ENCODE measurements around the gene VTN. TPM values are rescaled to one million over a fixed set of nuclear protein-coding genes. Genes with fewer than 3 reads are reported as not detected.
"Not testable (repeated sequence)": the region's sequence is repeated elsewhere in the genome, so short reads cannot be mapped to it uniquely, and the experiment has no call there.

VTN gene
- total RNA-seq, 1 experiment from 2014 or later: 13.1 TPM

- DNase-seq (ENCODE audit: low spot score): no peak
- in situ Hi-C loops (cut with HindIII; ENCODE audit: low sequenced_read_pairs): no loop called here
These were observed 23.9 kb downstream of the VTN start for GRCh38 chr17:28346199-28346580.

DNA sequence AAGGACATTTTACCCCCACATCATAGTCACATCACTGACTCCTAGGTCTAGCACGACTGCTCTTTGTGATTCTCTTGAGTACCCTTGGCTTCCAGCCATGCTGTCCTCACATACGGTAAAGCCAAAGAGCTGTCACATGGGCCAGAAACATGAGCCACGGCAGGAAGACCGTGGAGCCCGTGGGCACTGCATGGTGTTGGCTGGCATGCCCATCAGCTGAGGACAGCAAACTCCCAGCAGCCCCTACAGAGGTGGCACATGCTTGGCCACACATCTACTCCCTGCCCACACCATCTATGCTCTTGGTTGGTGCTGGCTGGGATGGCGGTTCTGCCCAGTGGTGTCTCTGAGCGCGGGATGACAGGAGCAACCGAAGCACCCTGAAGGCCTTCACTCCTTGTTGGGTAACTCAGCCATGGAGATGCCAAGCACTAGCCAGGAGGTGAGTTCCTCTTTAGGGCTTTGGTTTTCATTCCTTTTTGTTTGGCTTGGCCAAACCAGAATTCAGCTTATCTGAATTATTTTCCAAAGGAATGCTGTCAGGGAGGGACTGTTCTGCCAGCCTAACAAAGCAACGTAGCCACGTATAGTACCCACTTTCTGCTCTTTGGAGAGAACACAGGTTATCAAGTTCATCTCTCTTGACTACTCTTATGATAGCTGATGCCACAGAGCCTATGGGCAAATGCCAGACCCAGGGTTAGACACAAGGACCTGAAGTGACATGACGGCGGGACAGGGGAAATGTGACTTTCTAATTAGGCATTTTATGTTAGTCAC is 24.5 kb downstream of the VTN start:
- no peak for DNase-seq (ENCODE audit: low spot score)
- in situ Hi-C loops (cut with HindIII; ENCODE audit: low sequenced_read_pairs): no loop called here

DNA sequence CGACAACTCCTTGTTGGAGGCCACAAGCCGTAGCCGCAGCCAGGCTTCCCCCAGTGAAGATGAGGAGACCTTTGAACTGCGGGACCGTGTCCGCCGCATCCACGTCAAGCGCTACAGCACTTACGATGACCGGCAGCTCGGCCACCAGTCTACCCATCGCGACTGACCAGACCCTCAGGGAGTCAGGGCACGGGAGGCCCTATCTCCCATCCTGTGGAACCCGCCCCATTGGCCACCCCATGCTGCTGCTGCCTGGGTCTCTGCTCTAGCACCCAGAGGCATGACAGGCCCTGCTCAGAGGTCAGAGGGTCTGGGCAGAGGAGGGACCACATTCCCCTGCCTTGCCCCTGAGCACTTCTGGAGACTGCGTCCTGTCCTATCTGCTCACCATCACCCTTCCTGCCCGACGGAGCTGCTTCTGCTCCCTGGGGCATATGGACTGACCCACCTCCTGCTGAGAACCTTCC is 25.6 kb downstream of the VTN start:
- DNase-seq (ENCODE audit: low spot score): no peak
- in situ Hi-C loops (cut with HindIII; ENCODE audit: low sequenced_read_pairs): no loop called here

GRCh38 chr17:28344011-28344410 is 26.1 kb downstream of the VTN start:
- in situ Hi-C loops (cut with HindIII; ENCODE audit: low sequenced_read_pairs): no loop called here

GRCh38 chr17:28343491-28343932 is 26.6 kb downstream of the VTN start:
- no peak for DNase-seq (ENCODE audit: low spot score)
- in situ Hi-C loops (cut with HindIII; ENCODE audit: low sequenced_read_pairs): no loop called here

More at GRCh38 chr17:28344011-28344410, 26.1 kb downstream of the VTN start:
- no peak for DNase-seq (ENCODE audit: low spot score)

DNA sequence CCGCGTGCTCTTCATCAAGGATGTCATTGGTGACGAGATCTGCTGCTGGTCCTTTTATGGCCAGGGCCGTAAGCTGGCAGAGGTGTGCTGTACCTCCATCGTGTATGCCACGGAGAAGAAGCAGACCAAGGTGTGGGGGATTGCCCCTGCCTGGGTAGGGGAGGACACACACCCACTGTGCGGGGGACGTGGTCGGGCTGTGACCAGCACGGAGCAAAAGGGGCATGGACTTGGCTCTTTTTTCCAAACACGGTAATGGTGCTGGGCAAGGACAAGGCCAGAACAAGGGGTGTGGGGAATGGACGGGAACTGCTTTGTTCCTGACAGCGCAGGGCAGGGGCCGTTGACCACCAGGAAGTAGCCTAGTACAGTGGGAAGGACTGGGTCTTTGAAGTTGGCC is 27.8 kb downstream of the VTN start:
- in situ Hi-C loops (cut with HindIII; ENCODE audit: low sequenced_read_pairs): no loop called here
- no peak for DNase-seq (ENCODE audit: low spot score)

DNA sequence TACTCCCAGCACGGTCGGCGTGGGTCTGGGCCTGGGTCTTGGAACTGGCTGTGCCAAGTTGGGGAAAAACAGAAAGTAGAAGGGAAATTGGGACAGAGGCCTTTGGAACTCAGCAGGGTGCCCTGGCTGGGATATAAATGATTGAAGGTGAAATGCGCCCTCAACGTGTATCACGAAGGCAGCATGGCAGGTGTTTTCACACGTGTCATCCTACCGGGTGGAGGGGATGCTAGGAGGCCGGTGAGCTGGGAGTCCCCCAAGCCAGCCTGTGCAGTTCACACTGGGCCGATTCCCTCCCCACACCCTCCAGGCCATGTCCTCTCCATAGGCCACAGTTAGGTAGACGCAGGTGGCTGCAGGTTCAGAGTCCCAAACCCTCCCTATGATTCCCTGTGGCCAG is 28.6 kb downstream of the VTN start:
- no peak for DNase-seq (ENCODE audit: low spot score)
- in situ Hi-C loops (cut with HindIII; ENCODE audit: low sequenced_read_pairs): no loop called here

DNA sequence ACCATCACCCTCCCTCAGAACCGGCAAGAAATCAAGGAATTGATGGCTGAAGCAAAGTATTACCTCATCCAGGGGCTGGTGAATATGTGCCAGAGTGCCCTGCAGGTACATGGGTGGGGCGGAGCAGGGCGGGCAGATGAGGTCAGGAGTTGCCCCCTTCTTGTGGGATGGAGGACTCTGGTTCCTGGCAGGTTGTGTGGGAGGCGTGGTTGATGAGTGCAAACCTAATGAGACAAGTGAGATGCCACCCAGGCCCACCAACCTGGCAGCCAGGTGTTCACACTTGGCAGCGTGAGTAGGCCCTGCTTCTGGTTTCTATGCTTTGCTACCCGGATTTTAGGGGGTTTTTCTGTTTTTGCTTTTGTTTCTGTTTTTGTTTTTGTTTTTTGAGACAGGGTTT is 29.7 kb downstream of the VTN start:
- in situ Hi-C loops (cut with HindIII; ENCODE audit: low sequenced_read_pairs): no loop called here
- no peak for DNase-seq (ENCODE audit: low spot score)

DNA sequence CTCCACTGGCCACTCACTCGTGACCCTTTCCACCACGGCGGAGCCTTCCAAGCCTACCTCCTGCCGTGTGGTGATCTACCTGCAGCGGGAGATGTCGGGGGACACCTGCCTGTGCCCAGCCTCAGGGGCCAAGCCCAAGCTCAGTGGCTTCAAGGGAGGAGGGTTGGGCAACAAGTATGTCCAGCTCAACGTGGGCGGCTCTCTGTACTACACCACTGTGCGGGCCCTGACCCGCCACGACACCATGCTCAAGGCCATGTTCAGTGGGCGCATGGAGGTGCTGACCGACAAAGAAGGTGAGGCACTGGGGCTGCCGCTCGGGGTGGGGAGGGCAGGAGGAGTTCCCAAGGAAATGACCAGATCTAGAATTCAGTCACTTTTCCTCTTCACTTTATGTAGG is 30.7 kb downstream of the VTN start:
- in situ Hi-C loops (cut with HindIII; ENCODE audit: low sequenced_read_pairs): no loop called here
- no peak for DNase-seq (ENCODE audit: low spot score)

DNA sequence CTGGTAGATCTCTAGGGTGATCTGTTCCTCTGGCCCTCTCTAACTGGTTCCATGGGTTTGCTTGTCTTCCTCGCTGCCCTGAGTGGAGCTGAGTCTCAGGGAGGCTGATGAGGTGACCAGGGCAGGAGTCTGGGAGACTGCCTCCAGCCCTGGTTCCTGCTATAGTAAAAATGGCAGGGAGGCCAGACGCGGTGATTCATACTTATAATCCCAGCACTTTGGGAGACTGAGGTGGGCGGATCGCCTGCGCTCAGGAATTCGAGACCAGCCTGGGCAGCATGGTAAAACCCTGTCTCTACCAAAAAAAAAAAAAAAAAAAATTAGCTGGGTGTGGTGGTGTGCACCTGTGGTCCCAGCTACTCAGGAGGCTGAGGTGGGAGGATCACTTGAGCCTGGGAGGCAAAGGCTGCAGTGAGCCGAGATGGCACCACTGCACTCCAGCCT is 31.3 kb downstream of the VTN start:
- in situ Hi-C loops (cut with HindIII; ENCODE audit: low sequenced_read_pairs); DNase-seq (ENCODE audit: low spot score): not testable (repeated sequence)

DNA sequence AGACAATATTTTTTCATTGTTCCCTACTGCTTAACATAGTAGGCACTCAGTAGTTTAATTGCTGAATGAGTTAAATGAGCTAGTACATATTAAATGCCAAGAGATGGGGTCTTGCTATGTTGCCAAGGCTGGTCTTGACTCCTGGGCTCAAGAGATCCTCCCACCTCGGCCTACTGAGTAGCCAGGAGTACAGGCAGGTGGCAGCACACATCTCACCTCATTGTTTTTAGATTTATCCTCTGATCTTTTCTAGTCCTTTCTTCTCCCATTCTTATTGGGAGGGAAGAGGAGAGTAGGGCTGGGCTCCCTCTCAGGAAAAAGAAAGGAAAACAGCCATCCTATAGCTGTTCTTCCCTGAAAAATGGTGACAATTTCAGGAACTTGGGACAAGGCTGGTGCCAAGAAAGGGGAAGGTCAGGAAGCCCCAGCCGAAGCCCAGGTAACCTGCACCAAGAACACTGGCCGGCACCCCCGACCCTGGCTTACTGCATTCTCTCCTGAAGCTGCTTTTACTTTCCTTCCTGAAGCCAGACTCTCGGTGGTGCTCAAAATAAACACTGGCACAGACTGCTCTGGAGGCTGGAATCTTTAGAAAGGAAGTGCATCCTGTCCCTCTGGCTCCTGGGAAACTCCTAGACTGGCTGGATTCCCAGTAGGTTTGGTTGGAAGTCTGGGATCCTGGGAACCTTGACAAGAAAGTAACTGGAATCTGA is 31.9 kb downstream of the VTN start:
- in situ Hi-C loops (cut with HindIII; ENCODE audit: low sequenced_read_pairs): no loop called here
- no peak for DNase-seq (ENCODE audit: low spot score)

GRCh38 chr17:28335959-28336871 is 33.9 kb downstream of the VTN start:
- in situ Hi-C loops (cut with HindIII; ENCODE audit: low sequenced_read_pairs): no loop called here
- peak; percentile 60 for DNase-seq (ENCODE audit: low spot score)

- in situ Hi-C loops (cut with HindIII; ENCODE audit: low sequenced_read_pairs): no loop called here
- peak; percentile 100 for DNase-seq (ENCODE audit: low spot score)
These were observed 34.7 kb downstream of the VTN start, which contains the start of the genes IFT20 and TNFAIP1 for GRCh38 chr17:28335201-28335958. TSS of gene IFT20 (minus strand) at chr17:28335472. CDS start at chr17:28331985, 3,487 bp downstream. TSS of gene TNFAIP1 (plus strand) at chr17:28335761. CDS start at chr17:28339522, 3,761 bp downstream.

DNA sequence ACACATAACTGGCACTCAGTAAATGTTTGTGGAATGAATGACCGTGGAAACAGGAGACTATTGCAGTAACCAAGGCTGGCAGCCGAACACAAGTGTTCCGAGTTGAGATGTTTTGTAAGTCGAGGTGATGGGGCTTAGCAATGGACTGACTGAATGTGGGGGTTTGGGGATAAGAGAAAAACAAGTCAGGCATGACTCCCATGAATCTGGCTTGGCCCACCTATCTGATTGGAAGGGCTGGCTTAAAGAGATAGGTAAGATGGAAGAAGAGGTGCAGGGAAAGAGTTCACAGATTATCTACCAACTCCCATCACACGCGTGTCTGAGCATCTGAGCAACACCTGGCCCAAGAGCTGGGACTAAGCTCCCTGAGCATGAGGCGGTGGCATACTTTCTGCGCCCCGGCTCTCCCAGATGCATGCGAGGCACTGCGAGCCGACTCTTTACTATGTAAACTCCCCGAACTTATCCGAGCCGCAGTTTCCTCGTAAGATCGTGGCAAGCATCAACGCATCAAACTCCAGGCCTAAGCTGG is 35.4 kb downstream of the VTN start:
- in situ Hi-C loops (cut with HindIII; ENCODE audit: low sequenced_read_pairs): no loop called here
- no peak for DNase-seq (ENCODE audit: low spot score)

DNA sequence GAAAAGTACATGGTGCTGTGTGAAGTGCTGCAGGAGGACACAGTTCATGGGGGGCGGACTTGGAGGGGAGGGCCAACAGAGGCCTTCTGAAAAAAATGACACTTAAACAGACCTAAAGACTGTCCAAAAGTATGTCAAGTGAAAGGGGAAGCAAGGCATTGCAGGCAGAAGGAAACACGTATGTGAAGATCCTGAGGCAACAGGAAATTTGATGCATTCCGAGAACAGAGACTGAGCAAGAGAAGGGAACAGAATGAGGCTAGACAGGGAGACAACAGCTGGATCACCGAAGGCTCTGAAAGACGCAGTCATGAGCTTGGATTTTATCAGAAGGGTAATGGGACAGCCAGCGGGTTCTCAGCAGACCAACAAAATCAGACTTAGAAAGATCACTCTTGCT is 35.9 kb downstream of the VTN start:
- in situ Hi-C loops (cut with HindIII; ENCODE audit: low sequenced_read_pairs): no loop called here

DNA sequence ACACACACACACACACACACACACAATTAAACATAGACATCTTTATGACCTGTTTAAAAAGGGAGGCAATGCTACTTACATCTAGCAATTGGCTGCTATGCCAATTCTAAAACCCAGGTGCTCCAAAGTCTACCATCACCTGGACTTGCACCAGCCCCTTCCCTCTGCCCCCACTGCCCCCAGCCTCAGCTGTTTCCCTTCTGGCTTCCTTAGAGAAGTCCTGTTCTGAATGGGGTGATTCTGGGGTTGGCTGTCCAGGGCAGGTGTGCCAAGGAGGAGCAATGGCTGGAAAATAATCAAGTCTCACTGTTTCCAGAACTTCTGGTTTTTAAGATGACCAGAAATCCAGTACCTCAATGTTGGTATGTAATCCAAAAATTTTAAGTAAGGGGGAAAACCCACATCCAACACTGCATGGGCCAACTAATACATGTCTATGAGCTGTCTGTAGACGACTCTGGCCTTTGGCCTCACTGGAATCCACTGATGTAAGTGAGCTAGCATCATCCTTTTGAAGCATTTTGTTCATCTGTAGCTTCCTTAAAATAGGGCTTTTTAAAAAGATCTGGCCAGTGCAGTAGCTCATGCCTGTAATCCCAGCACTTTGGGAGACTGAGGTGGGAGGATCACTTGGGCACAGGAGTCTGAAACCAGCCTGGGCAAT is 36.9 kb downstream of the VTN start:
- no peak for DNase-seq (ENCODE audit: low spot score)
- in situ Hi-C loops (cut with HindIII; ENCODE audit: low sequenced_read_pairs): no loop called here

More for the DNA sequence above, 35.9 kb downstream of the VTN start:
- no peak for DNase-seq (ENCODE audit: low spot score)

- in situ Hi-C loops (cut with HindIII; ENCODE audit: low sequenced_read_pairs): no loop called here
- no peak for DNase-seq (ENCODE audit: low spot score)
These were observed 38.2 kb downstream of the VTN start for GRCh38 chr17:28331891-28332420.

DNA sequence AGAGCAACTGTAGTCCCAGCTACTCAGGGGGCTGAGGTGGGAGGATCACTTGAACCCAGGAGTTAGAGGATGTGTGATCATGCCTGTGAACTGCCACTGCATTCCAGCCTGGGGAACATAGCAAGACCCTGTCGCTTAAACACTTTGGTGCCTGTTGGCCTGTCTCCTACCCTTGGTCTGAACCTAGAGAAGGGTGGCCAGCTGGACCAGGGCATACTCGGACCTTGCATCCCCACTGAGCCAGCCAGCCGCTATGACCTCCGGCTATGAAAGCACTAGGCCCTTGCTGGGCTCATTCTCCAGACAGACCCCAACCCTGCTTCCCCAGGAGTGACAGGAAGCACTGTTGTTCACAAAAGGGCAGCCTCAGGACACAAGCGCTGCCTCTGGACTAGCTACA is 39.4 kb downstream of the VTN start:
- no peak for DNase-seq (ENCODE audit: low spot score)
- in situ Hi-C loops (cut with HindIII; ENCODE audit: low sequenced_read_pairs): no loop called here

All from G401 (cell line).